Activated T-cell treated with anti-CD3 and anti-CD28 coated beads, Interleukin-2, amount 50 U/mL, for 4 hours (primary cell): ENCODE results near the gene ABCA4. TPM values are rescaled to one million over a fixed set of nuclear protein-coding genes. Genes with fewer than 3 reads are reported as not detected.
A peak's percentile ranks its signal among the peaks of the same experiment; 100 is the strongest.

Source experiments
- ATAC-seq, 2 donors: fragments of 200-7000 bp; cut with Tn5 transposase; one replicate each; pipeline ENCODE4 v1.10.0; 2021
- DNase-seq: peaks from one replicate; pipeline ENCODE4 v3.0.0-alpha.2; 2020
- H3K27me3 Mint-ChIP-seq: one replicate; pipeline ENCODE4 v1.8.0; 2021; ENCODE audit warnings: low read depth, mixed read lengths
- H3K36me3 Mint-ChIP-seq: one replicate; pipeline ENCODE4 v1.8.0; 2022; ENCODE audit warnings: mixed read lengths; ENCODE audit not compliant: insufficient read depth
- H3K4me1 Mint-ChIP-seq: one replicate; pipeline ENCODE4 v1.8.0; 2021; ENCODE audit warnings: low read depth, mixed read lengths
- H3K4me3 Mint-ChIP-seq: one replicate; pipeline ENCODE4 v1.8.0; 2021; ENCODE audit warnings: mild to moderate bottlenecking, moderate library complexity, mixed read lengths
- H3K9me3 Mint-ChIP-seq: one replicate; pipeline ENCODE4 v1.8.0; 2021; ENCODE audit warnings: mixed read lengths
- total RNA-seq, 3 donors: library from RNA; stranded (reverse); gene quantifications; one replicate each; pipeline ENCODE4 v1.2.1, GENCODE V29; 2021

The ABCA4 gene
- total RNA-seq, 3 donors from 2014 or later = not detected

GRCh38 chr1:94069919-94070285 is 51.0 kb downstream of the ABCA4 start:
- Mint-ChIP-seq H3K9me3 (no peaks in the 10 kb centered on the region), H3K36me3 (no peaks in the 10 kb centered on the region), H3K4me1 (no peaks in the 10 kb centered on the region), H3K27me3 (peaks cover 6% of the 10 kb centered on the region), H3K4me3 (no peak overlapping the region)
- DNase-seq (no peak), ATAC-seq (no peak)

GRCh38 chr1:94068999-94069918 is 51.7 kb downstream of the ABCA4 start:
- ATAC-seq (no peak), DNase-seq (no peak)
- no peaks in the 10 kb centered on the region for H3K9me3 Mint-ChIP-seq
- no peak overlapping the region for H3K4me3 Mint-ChIP-seq
- peaks cover 5% of the 10 kb centered on the region for H3K27me3 Mint-ChIP-seq
- H3K36me3 Mint-ChIP-seq = no peaks in the 10 kb centered on the region
- H3K4me1 Mint-ChIP-seq = no peaks in the 10 kb centered on the region

GRCh38 chr1:94068096-94068998 is 52.6 kb downstream of the ABCA4 start:
- Mint-ChIP-seq H3K27me3 (peaks cover 5% of the 10 kb centered on the region), H3K36me3 (no peaks in the 10 kb centered on the region), H3K9me3 (no peaks in the 10 kb centered on the region), H3K4me1 (no peaks in the 10 kb centered on the region), H3K4me3 (no peak overlapping the region)
- DNase-seq (no peak), ATAC-seq (no peak)

GRCh38 chr1:94067196-94067595 is 53.8 kb downstream of the ABCA4 start:
- Mint-ChIP-seq H3K4me3 (no peak overlapping the region), H3K4me1 (no peaks in the 10 kb centered on the region), H3K27me3 (peaks cover 9% of the 10 kb centered on the region), H3K36me3 (no peaks in the 10 kb centered on the region), H3K9me3 (no peaks in the 10 kb centered on the region)
- ATAC-seq = no peak
- no peak for DNase-seq

- no peaks in the 10 kb centered on the region for H3K36me3 Mint-ChIP-seq
- no peaks in the 10 kb centered on the region for H3K9me3 Mint-ChIP-seq
- no peak overlapping the region for H3K4me3 Mint-ChIP-seq
- no peak for DNase-seq
- peaks cover 27% of the 10 kb centered on the region for H3K27me3 Mint-ChIP-seq
- ATAC-seq = no peak
- H3K4me1 Mint-ChIP-seq = no peaks in the 10 kb centered on the region
These were observed 57.6 kb downstream of the ABCA4 start for GRCh38 chr1:94063379-94063778.

- peak; percentile 50 to 74 for ATAC-seq
- no peaks in the 10 kb centered on the region for H3K9me3 Mint-ChIP-seq
- H3K27me3 Mint-ChIP-seq = peaks cover 32% of the 10 kb centered on the region
- no peaks in the 10 kb centered on the region for H3K36me3 Mint-ChIP-seq
- no peak overlapping the region for H3K4me3 Mint-ChIP-seq
- H3K4me1 Mint-ChIP-seq = no peaks in the 10 kb centered on the region
- peak; percentile 6 for DNase-seq
These were observed 59.2 kb downstream of the ABCA4 start for GRCh38 chr1:94061513-94062443.

GRCh38 chr1:94060720-94061119 is 60.2 kb downstream of the ABCA4 start:
- no peaks in the 10 kb centered on the region for H3K4me1 Mint-ChIP-seq
- no peak for ATAC-seq
- no peaks in the 10 kb centered on the region for H3K36me3 Mint-ChIP-seq
- H3K9me3 Mint-ChIP-seq = no peaks in the 10 kb centered on the region
- DNase-seq = no peak
- peaks cover 32% of the 10 kb centered on the region for H3K27me3 Mint-ChIP-seq
- no peak overlapping the region for H3K4me3 Mint-ChIP-seq

GRCh38 chr1:94058766-94059165 is 62.2 kb downstream of the ABCA4 start:
- Mint-ChIP-seq H3K4me1 (no peaks in the 10 kb centered on the region), H3K27me3 (peaks cover 32% of the 10 kb centered on the region), H3K4me3 (no peak overlapping the region), H3K36me3 (no peaks in the 10 kb centered on the region), H3K9me3 (no peaks in the 10 kb centered on the region)
- ATAC-seq = no peak
- no peak for DNase-seq

GRCh38 chr1:94056996-94057395 is 64.0 kb downstream of the ABCA4 start:
- DNase-seq (no peak), ATAC-seq (no peak)
- H3K36me3 Mint-ChIP-seq = no peaks in the 10 kb centered on the region
- peaks cover 28% of the 10 kb centered on the region for H3K27me3 Mint-ChIP-seq
- H3K9me3 Mint-ChIP-seq = no peaks in the 10 kb centered on the region
- H3K4me3 Mint-ChIP-seq = no peak overlapping the region
- no peaks in the 10 kb centered on the region for H3K4me1 Mint-ChIP-seq

GRCh38 chr1:94056171-94056570 is 64.8 kb downstream of the ABCA4 start:
- H3K9me3 Mint-ChIP-seq = no peaks in the 10 kb centered on the region
- H3K27me3 Mint-ChIP-seq = peaks cover 26% of the 10 kb centered on the region
- no peak for DNase-seq
- no peak for ATAC-seq
- no peak overlapping the region for H3K4me3 Mint-ChIP-seq
- no peaks in the 10 kb centered on the region for H3K36me3 Mint-ChIP-seq
- no peaks in the 10 kb centered on the region for H3K4me1 Mint-ChIP-seq

- ATAC-seq = no peak
- no peaks in the 10 kb centered on the region for H3K36me3 Mint-ChIP-seq
- H3K4me1 Mint-ChIP-seq = no peaks in the 10 kb centered on the region
- no peaks in the 10 kb centered on the region for H3K9me3 Mint-ChIP-seq
- H3K4me3 Mint-ChIP-seq = no peak overlapping the region
- H3K27me3 Mint-ChIP-seq = peaks cover 25% of the 10 kb centered on the region
- no peak for DNase-seq
These were observed 65.4 kb downstream of the ABCA4 start for GRCh38 chr1:94055459-94056122.

GRCh38 chr1:94050675-94051074 is 70.3 kb downstream of the ABCA4 start:
- Mint-ChIP-seq H3K4me3 (no peak overlapping the region), H3K27me3 (peaks cover 9% of the 10 kb centered on the region)
- no peak for ATAC-seq

GRCh38 chr1:94050254-94050653 is 70.7 kb downstream of the ABCA4 start:
- ATAC-seq = no peak
- Mint-ChIP-seq H3K4me3 (no peak overlapping the region), H3K27me3 (peaks cover 12% of the 10 kb centered on the region), H3K4me1 (peaks cover 5% of the 10 kb centered on the region), H3K36me3 (no peaks in the 10 kb centered on the region), H3K9me3 (no peaks in the 10 kb centered on the region)
- no peak for DNase-seq

More at GRCh38 chr1:94050675-94051074, 70.3 kb downstream of the ABCA4 start:
- H3K36me3 Mint-ChIP-seq = no peaks in the 10 kb centered on the region
- H3K4me1 Mint-ChIP-seq = peaks cover 2% of the 10 kb centered on the region
- H3K9me3 Mint-ChIP-seq = no peaks in the 10 kb centered on the region
- no peak for DNase-seq
